ENCODE data around the gene SYNPR.

DNA sequence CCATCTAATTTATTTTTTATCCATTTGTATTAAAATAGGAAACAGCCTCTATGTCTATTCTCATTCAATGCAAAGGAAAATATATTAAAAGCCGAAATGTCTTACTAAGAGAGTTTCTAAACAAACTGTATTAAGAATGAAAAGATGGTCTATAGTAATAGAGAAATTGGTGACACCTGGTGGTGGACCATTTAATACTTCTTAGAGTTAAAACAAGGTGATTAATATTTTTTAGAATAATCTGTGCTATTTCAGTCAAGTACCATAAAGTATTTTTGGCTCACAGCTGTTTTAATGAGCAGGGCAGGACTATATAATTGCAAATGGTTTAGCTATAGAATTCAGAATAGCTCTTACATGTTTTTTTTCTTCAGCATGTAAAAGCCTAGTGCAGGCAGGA is 55.7 kb downstream of the SYNPR start:
- TF ChIP-seq POLR2A (IDR thresholded peaks at IDR 0.05) (no peak), POLR2AphosphoS5 (IDR thresholded peaks at IDR 0.05) (no peak)
